Mesodermal cell (in vitro differentiated cells): Measurements from ENCODE around the gene ADAMTS2.

ENCODE experiments used
- H3K27ac ChIP-seq: 2 replicates; pipeline ENCODE4 v1.7.0; 2013; ENCODE audit warnings: mild to moderate bottlenecking, low read depth, low read length, moderate library complexity; ENCODE audit not compliant: severe bottlenecking
- H3K36me3 ChIP-seq: 2 replicates; pipeline ENCODE4 v1.7.1; 2013; ENCODE audit warnings: mild to moderate bottlenecking, low read length, moderate library complexity; ENCODE audit not compliant: control insufficient read depth, insufficient read depth
- H3K4me1 ChIP-seq: one replicate; pipeline ENCODE4 v1.7.1; 2013; ENCODE audit warnings: mild to moderate bottlenecking, low read length; ENCODE audit not compliant: insufficient read depth, control insufficient read depth, poor library complexity, severe bottlenecking
- H3K4me3 ChIP-seq: 2 replicates; pipeline ENCODE4 v1.7.0; 2013; ENCODE audit warnings: low read length, control low read depth, mild to moderate bottlenecking; ENCODE audit not compliant: insufficient read depth, poor library complexity, severe bottlenecking; ENCODE audit errors: extremely low read depth
- H3K9me3 ChIP-seq: 2 replicates; pipeline ENCODE4 v1.7.1; 2013; ENCODE audit warnings: mild to moderate bottlenecking, low read length, moderate library complexity; ENCODE audit not compliant: control insufficient read depth
- WGBS, 2 experiments: methylation state at CpG; one replicate each; pipeline ENCODE4 v1.1.5; 2013; ENCODE audit warnings: missing lambda C conversion rate in 2 of 2; ENCODE audit not compliant: insufficient coverage in 2 of 2; 5-methylcytosine and 5-hydroxymethylcytosine counted together

ADAMTS2 gene

GRCh38 chr5:179251276-179251969 is 93.8 kb downstream of the ADAMTS2 start:
- Histone ChIP-seq H3K9me3 (peaks cover 5% of the 10 kb centered on the region), H3K4me1 (no peaks in the 10 kb centered on the region), H3K36me3 (no peaks in the 10 kb centered on the region), H3K27ac (no peak overlapping the region), H3K4me3 (no peak overlapping the region)
- WGBS, 2 experiments: 80 to 88% methylated on average over 5 to 7 of the region's 8 CpGs

GRCh38 chr5:179250561-179251225 is 94.6 kb downstream of the ADAMTS2 start:
- Histone ChIP-seq H3K9me3 (peaks cover 7% of the 10 kb centered on the region), H3K4me3 (no peak overlapping the region)
- 89 to 95% methylated on average over 12 to 13 of the region's 13 CpGs for WGBS, 2 experiments

GRCh38 chr5:179246227-179246626 is 99.0 kb downstream of the ADAMTS2 start:
- H3K27ac ChIP-seq: no peak overlapping the region
- H3K4me3 ChIP-seq: no peak overlapping the region
- no peaks in the 10 kb centered on the region for H3K36me3 ChIP-seq
- peaks cover 7% of the 10 kb centered on the region for H3K9me3 ChIP-seq
- WGBS, 2 experiments: 93 to 94% methylated on average over 2 of the region's 2 CpGs
- H3K4me1 ChIP-seq: peaks cover 7% of the 10 kb centered on the region

More at GRCh38 chr5:179250561-179251225, 94.6 kb downstream of the ADAMTS2 start:
- H3K27ac ChIP-seq: no peak overlapping the region
- no peaks in the 10 kb centered on the region for H3K4me1 ChIP-seq
- no peaks in the 10 kb centered on the region for H3K36me3 ChIP-seq

- no peak overlapping the region for H3K27ac ChIP-seq
- H3K9me3 ChIP-seq: peaks cover 7% of the 10 kb centered on the region
- 93% methylated on average over 3 of the region's 4 CpGs for WGBS, 2 experiments
- peaks cover 7% of the 10 kb centered on the region for H3K4me1 ChIP-seq
- no peaks in the 10 kb centered on the region for H3K36me3 ChIP-seq
- H3K4me3 ChIP-seq: no peak overlapping the region
Observed at GRCh38 chr5:179245031-179245430, 100.2 kb downstream of the ADAMTS2 start.

GRCh38 chr5:179244044-179244443 is 101.2 kb downstream of the ADAMTS2 start:
- no peaks in the 10 kb centered on the region for H3K36me3 ChIP-seq
- H3K4me3 ChIP-seq: no peak overlapping the region
- peaks cover 7% of the 10 kb centered on the region for H3K9me3 ChIP-seq
- 80 to 90% methylated on average over 1 to 4 of the region's 5 CpGs for WGBS, 2 experiments
- H3K27ac ChIP-seq: no peak overlapping the region
- peaks cover 7% of the 10 kb centered on the region for H3K4me1 ChIP-seq

GRCh38 chr5:179243333-179243732 is 101.9 kb downstream of the ADAMTS2 start:
- Histone ChIP-seq H3K4me1 (peaks cover 7% of the 10 kb centered on the region), H3K9me3 (peaks cover 7% of the 10 kb centered on the region), H3K27ac (no peak overlapping the region), H3K36me3 (no peaks in the 10 kb centered on the region), H3K4me3 (no peak overlapping the region)
- 14 to 50% methylated on average over 1 to 2 of the region's 3 CpGs for WGBS, 2 experiments

GRCh38 chr5:179242676-179243075 is 102.6 kb downstream of the ADAMTS2 start:
- H3K4me1 ChIP-seq: peaks cover 7% of the 10 kb centered on the region
- peaks cover 7% of the 10 kb centered on the region for H3K9me3 ChIP-seq

GRCh38 chr5:179241764-179242370 is 103.4 kb downstream of the ADAMTS2 start:
- Histone ChIP-seq H3K4me3 (no peak overlapping the region), H3K27ac (no peak overlapping the region), H3K36me3 (no peaks in the 10 kb centered on the region), H3K4me1 (peaks cover 7% of the 10 kb centered on the region), H3K9me3 (peaks cover 7% of the 10 kb centered on the region)
- 90 to 94% methylated on average over 11 of the region's 11 CpGs for whole genome bisulfite sequencing, 2 experiments

More at GRCh38 chr5:179242676-179243075, 102.6 kb downstream of the ADAMTS2 start:
- 67 to 75% methylated on average over 1 to 4 of the region's 6 CpGs for WGBS, 2 experiments
- H3K36me3 ChIP-seq: no peaks in the 10 kb centered on the region
- no peak overlapping the region for H3K27ac ChIP-seq
- no peak overlapping the region for H3K4me3 ChIP-seq

GRCh38 chr5:179241175-179241574 is 104.1 kb downstream of the ADAMTS2 start:
- Histone ChIP-seq H3K27ac (no peak overlapping the region), H3K4me3 (no peak overlapping the region), H3K9me3 (peaks cover 3% of the 10 kb centered on the region), H3K36me3 (no peaks in the 10 kb centered on the region), H3K4me1 (peaks cover 7% of the 10 kb centered on the region)
- WGBS, 2 experiments: 92 to 97% methylated on average over 15 of the region's 15 CpGs

GRCh38 chr5:179240561-179240960 is 104.7 kb downstream of the ADAMTS2 start:
- H3K9me3 ChIP-seq: peaks cover 3% of the 10 kb centered on the region
- H3K4me1 ChIP-seq: peaks cover 7% of the 10 kb centered on the region
- H3K4me3 ChIP-seq: no peak overlapping the region
- no peaks in the 10 kb centered on the region for H3K36me3 ChIP-seq
- 92 to 93% methylated on average over 13 to 14 of the region's 14 CpGs for WGBS, 2 experiments
- no peak overlapping the region for H3K27ac ChIP-seq
